ENCODE results near the gene IRGM.
A peak's percentile ranks its signal among the peaks of the same experiment; 100 is the strongest.
"Not testable (repeated sequence)": the region's sequence is repeated elsewhere in the genome, so short reads cannot be mapped to it uniquely, and the experiment has no call there.

The IRGM gene

GRCh38 chr5:150851039-150851438, 4.7 kb downstream of the IRGM start:
- no peak for TF ChIP-seq CTCF (IDR thresholded peaks at IDR 0.05)
- Histone ChIP-seq H3K27ac (no peak overlapping the region), H3K9me3 (ENCODE audit: control insufficient read depth, low read length) (no peaks in the 10 kb centered on the region), H3K4me1 (no peaks in the 10 kb centered on the region), H3K4me3 (ENCODE audit: low read depth, low read length) (no peak overlapping the region), H3K9ac (no peak overlapping the region), H2AFZ (peak overlapping the region; percentile 56), H3K79me2 (no peaks in the 10 kb centered on the region), H3K4me2 (ENCODE audit: low read length) (no peak overlapping the region), H3K27me3 (ENCODE audit: control insufficient read depth, insufficient read depth, low read length) (no peaks in the 10 kb centered on the region), H3K36me3 (ENCODE audit: control insufficient read depth, insufficient read depth, low read length) (no peaks in the 10 kb centered on the region)

- Histone ChIP-seq H3K9ac (no peak overlapping the region), H3K27me3 (ENCODE audit: control insufficient read depth, insufficient read depth, low read length) (no peaks in the 10 kb centered on the region), H3K4me1 (no peaks in the 10 kb centered on the region), H3K4me3 (ENCODE audit: low read depth, low read length) (no peak overlapping the region), H3K27ac (no peak overlapping the region), H3K79me2 (no peaks in the 10 kb centered on the region), H3K4me2 (ENCODE audit: low read length) (no peak overlapping the region), H2AFZ (no peak overlapping the region), H3K36me3 (ENCODE audit: control insufficient read depth, insufficient read depth, low read length) (no peaks in the 10 kb centered on the region), H3K9me3 (ENCODE audit: control insufficient read depth, low read length) (no peaks in the 10 kb centered on the region)
- no peak for TF ChIP-seq CTCF (IDR thresholded peaks at IDR 0.05)
Observed at GRCh38 chr5:150853561-150853960, 7.2 kb downstream of the IRGM start.

GRCh38 chr5:150856700-150857099, 10.4 kb downstream of the IRGM start:
- H3K79me2 ChIP-seq; H3K4me2 ChIP-seq (ENCODE audit: low read length); H3K27me3 ChIP-seq (ENCODE audit: control insufficient read depth, insufficient read depth, low read length); H3K27ac ChIP-seq; H2AFZ ChIP-seq; H3K4me1 ChIP-seq; H3K4me3 ChIP-seq (ENCODE audit: low read depth, low read length); H3K9me3 ChIP-seq (ENCODE audit: control insufficient read depth, low read length); H3K36me3 ChIP-seq (ENCODE audit: control insufficient read depth, insufficient read depth, low read length); H3K9ac ChIP-seq: not testable (repeated sequence)

GRCh38 chr5:150860246-150860821, 14.0 kb downstream of the IRGM start:
- H3K9me3 ChIP-seq (ENCODE audit: control insufficient read depth, low read length), result no peaks in the 10 kb centered on the region
- no peak overlapping the region for H3K27ac ChIP-seq
- no peaks in the 10 kb centered on the region for H3K4me1 ChIP-seq
- no peaks in the 10 kb centered on the region for H3K27me3 ChIP-seq (ENCODE audit: control insufficient read depth, insufficient read depth, low read length)
- H2AFZ ChIP-seq, result no peak overlapping the region
- no peaks in the 10 kb centered on the region for H3K79me2 ChIP-seq
- no peak overlapping the region for H3K4me2 ChIP-seq (ENCODE audit: low read length)
- H3K9ac ChIP-seq, result no peak overlapping the region
- H3K36me3 ChIP-seq (ENCODE audit: control insufficient read depth, insufficient read depth, low read length), result no peaks in the 10 kb centered on the region
- H3K4me3 ChIP-seq (ENCODE audit: low read depth, low read length), result no peak overlapping the region
- no peak for TF ChIP-seq CTCF (IDR thresholded peaks at IDR 0.05)

GRCh38 chr5:150862070-150862469, 15.7 kb downstream of the IRGM start:
- no peak overlapping the region for H2AFZ ChIP-seq
- no peak overlapping the region for H3K9ac ChIP-seq
- H3K9me3 ChIP-seq (ENCODE audit: control insufficient read depth, low read length), result no peaks in the 10 kb centered on the region
- H3K36me3 ChIP-seq (ENCODE audit: control insufficient read depth, insufficient read depth, low read length), result no peaks in the 10 kb centered on the region
- H3K4me1 ChIP-seq, result no peaks in the 10 kb centered on the region
- H3K79me2 ChIP-seq, result no peaks in the 10 kb centered on the region
- H3K27ac ChIP-seq, result no peak overlapping the region
- H3K27me3 ChIP-seq (ENCODE audit: control insufficient read depth, insufficient read depth, low read length), result no peaks in the 10 kb centered on the region
- no peak overlapping the region for H3K4me3 ChIP-seq (ENCODE audit: low read depth, low read length)
- no peak overlapping the region for H3K4me2 ChIP-seq (ENCODE audit: low read length)
- no peak for TF ChIP-seq CTCF (IDR thresholded peaks at IDR 0.05)
